Endothelial cell of umbilical vein (primary cell): ENCODE data around the gene SMARCD1. TPM values are rescaled to one million over a fixed set of nuclear protein-coding genes. Genes with fewer than 3 reads are reported as not detected.

Experiments used
- BruUV-seq: library from RNA; stranded (reverse); fragments of 400-500 nt; replicated peaks from 2 replicates; lab custom pipeline; 2021; lab: Mats Ljungman, UMichigan
- CTCF ChIA-PET: fragments of 300-600, 350-600 bp; sonication (Branson Sonifier 250); formaldehyde crosslinking; loops from one replicate; lab custom pipeline; 2021; ENCODE audit warnings: antibody characterized with exemption, inconsistent platforms; lab: Charles Lee
- POLR2A ChIA-PET: fragments of 300-600, 350-600 bp; sonication (Branson Sonifier 250); formaldehyde crosslinking; loops from one replicate; lab custom pipeline; 2021; ENCODE audit warnings: antibody characterized with exemption, inconsistent platforms; lab: Charles Lee
- DNase-seq: peaks from one replicate; pipeline ENCODE4 v3.0.0-alpha.2; 2011; ENCODE audit warnings: low read depth, low spot score
- FAIRE-seq: peaks from 2 replicates; lab custom pipeline; 2011; peaks lifted over from hg19 to GRCh38; lab: Jason Lieb, UNC
- H2AFZ ChIP-seq: 2 replicates; pipeline ENCODE4 v1.6.0; 2012; ENCODE audit warnings: low read depth, low read length, control low read depth, inconsistent platforms
- H3K27ac ChIP-seq: 2 replicates; pipeline ENCODE4 v1.5.1; 2011; ENCODE audit warnings: low read depth, mild to moderate bottlenecking, control low read depth, low read length, moderate library complexity; ENCODE audit not compliant: insufficient read depth
- H3K27me3 ChIP-seq, 2 experiments: 2 replicates each; pipeline versions ENCODE4 v1.6.0 to v1.6.1; 2011; ENCODE audit warnings: low read length in 2 of 2, mixed read lengths in 1 of 2; ENCODE audit not compliant: control insufficient read depth in 2 of 2, insufficient read depth in 2 of 2
- H3K36me3 ChIP-seq, 2 experiments: 2 replicates in 1 of 2; 3 replicates in 1 of 2; pipeline ENCODE4 v1.5.1; 2011; ENCODE audit warnings: low read length in 2 of 2, mild to moderate bottlenecking in 1 of 2, moderate library complexity in 1 of 2; ENCODE audit not compliant: control insufficient read depth in 2 of 2, insufficient read depth in 2 of 2; ENCODE audit errors: extremely low read depth in 1 of 2
- H3K4me1 ChIP-seq: 3 replicates; pipeline ENCODE4 v1.5.1; 2011; ENCODE audit warnings: mild to moderate bottlenecking, low read length; ENCODE audit not compliant: control insufficient read depth, insufficient read depth; ENCODE audit errors: extremely low read depth
- H3K4me2 ChIP-seq: 2 replicates; pipeline ENCODE4 v1.6.1; 2011; ENCODE audit warnings: low read length, control low read depth, mixed read lengths; ENCODE audit not compliant: insufficient read depth
- H3K4me3 ChIP-seq, 3 experiments: fragments of 200-600 bp in 1 of 3; sonication (generic), shearing (Covaris generic) in 1 of 3; replicated peaks in 1 of 3; 2 replicates each; pipeline ENCODE4 v1.5.1; 2011 to 2016; ENCODE audit warnings: control low read depth in 3 of 3, low read length in 3 of 3, mild to moderate bottlenecking in 2 of 3, inconsistent platforms in 1 of 3, low read depth in 1 of 3, moderate library complexity in 1 of 3; ENCODE audit not compliant: insufficient read depth in 1 of 3
- H3K79me2 ChIP-seq: 2 replicates; pipeline ENCODE4 v1.6.0; 2012; ENCODE audit warnings: low read length, inconsistent platforms; ENCODE audit not compliant: control insufficient read depth, insufficient read depth
- H3K9ac ChIP-seq: replicated peaks from 2 replicates; pipeline ENCODE3; 2011; ENCODE audit warnings: low read length, control low read depth; ENCODE audit not compliant: insufficient read depth; ENCODE audit errors: extremely low read depth
- H3K9me1 ChIP-seq: replicated peaks from 3 replicates; pipeline ENCODE4 v1.6.0; 2011; ENCODE audit warnings: mild to moderate bottlenecking, low read length; ENCODE audit not compliant: control insufficient read depth, insufficient read depth; ENCODE audit errors: extremely low read depth
- H3K9me3 ChIP-seq: replicated peaks from 2 replicates; pipeline ENCODE4 v1.5.1; 2012; ENCODE audit warnings: low read length, inconsistent platforms; ENCODE audit not compliant: control insufficient read depth, insufficient read depth
- H4K20me1 ChIP-seq: replicated peaks from 2 replicates; pipeline ENCODE3; 2011; ENCODE audit warnings: mild to moderate bottlenecking, low read length; ENCODE audit not compliant: control insufficient read depth, insufficient read depth; ENCODE audit errors: extremely low read depth
- CTCF ChIP-seq, 2 donors: IDR thresholded peaks; 1 replicate in 1 of 2; 2 replicates in 1 of 2; pipeline ENCODE4 v1.5.1; 2011; ENCODE audit warnings: low read length in 2 of 2, mild to moderate bottlenecking in 2 of 2, moderate library complexity in 2 of 2, control low read depth in 1 of 2, inconsistent platforms in 1 of 2, low read depth in 1 of 2; ENCODE audit not compliant: insufficient read depth in 1 of 2; ENCODE audit errors: extremely low read depth in 1 of 2
- EZH2 ChIP-seq: IDR thresholded peaks from 2 replicates; pipeline ENCODE4 v1.6.1; 2012; ENCODE audit warnings: borderline replicate concordance, low read depth, mild to moderate bottlenecking, moderate library complexity, low read length, inconsistent platforms; ENCODE audit not compliant: severe bottlenecking
- FOS ChIP-seq: IDR thresholded peaks from 2 replicates; pipeline ENCODE4 v1.6.1; 2011; ENCODE audit warnings: mild to moderate bottlenecking, low read length, moderate library complexity, borderline replicate concordance; ENCODE audit not compliant: insufficient read depth
- GATA2 ChIP-seq: IDR thresholded peaks from 2 replicates; pipeline ENCODE4 v1.7.0; 2011; ENCODE audit warnings: low read depth, mild to moderate bottlenecking, moderate library complexity, mixed read lengths, low read length; ENCODE audit not compliant: insufficient read length, insufficient read depth
- JUN ChIP-seq: IDR thresholded peaks from 2 replicates; pipeline ENCODE4 v1.6.1; 2011; ENCODE audit warnings: borderline replicate concordance, low read depth; ENCODE audit not compliant: insufficient read length, insufficient read depth
- MAX ChIP-seq: IDR thresholded peaks from 2 replicates; pipeline ENCODE4 v1.6.1; 2011; ENCODE audit not compliant: insufficient read depth, insufficient read length
- MYC ChIP-seq: IDR thresholded peaks from one replicate; pipeline ENCODE4 v1.6.1; 2011; ENCODE audit warnings: mild to moderate bottlenecking, low read depth, low read length
- POLR2A ChIP-seq: IDR thresholded peaks from 2 replicates; pipeline ENCODE4 v1.6.1; 2012; ENCODE audit warnings: low read depth, mild to moderate bottlenecking, control low read depth, low read length
- POLR2AphosphoS5 ChIP-seq: IDR thresholded peaks from 2 replicates; pipeline ENCODE4 v1.6.1; 2012; ENCODE audit warnings: low read depth, mild to moderate bottlenecking, control low read depth, low read length, moderate library complexity; ENCODE audit not compliant: insufficient read depth
- dilution Hi-C: fragments of 300-500 bp; cut with MboI; formaldehyde crosslinking; loops from one replicate; pipeline ENCODE4 v1.15.0; 2019; ENCODE audit warnings: low sequenced_read_pairs; ENCODE audit not compliant: extremely low pct_ligation_motif_present
- intact Hi-C: fragments of 100-400 bp; cut with micrococcal nuclease; formaldehyde crosslinking; loops from one replicate; pipeline ENCODE4 v1.10.0; 2022
- polyA plus RNA-seq, 4 experiments: library from polyadenylated mRNA; depleted of rRNA in 3 of 4; stranded (reverse) in 3 of 4; unstranded in 1 of 4; fragments of >200 nt; gene quantifications; 2 replicates each; pipeline versions ENCODE4 v1.2.1 to v1.2.3, GENCODE V29; 2011 to 2012; ENCODE audit warnings: missing spikeins in 1 of 4
- total RNA-seq: library from RNA; stranded (reverse); gene quantifications from 2 replicates; pipeline ENCODE4 v1.2.3, GENCODE V29; 2021

SMARCD1 gene
- total and polyA plus RNA-seq, 2 donors (not counting 3 experiments of a cell fraction or from before 2014, with no cell fraction given) = 86.6 to 94.2 TPM

GRCh38 chr12:50120521-50120920 lies 35.4 kb downstream of the SMARCD1 start:
- no peak for DNase-seq
- dilution Hi-C loops = no loop called here

GRCh38 chr12:50120953-50121352 lies 35.8 kb downstream of the SMARCD1 start:
- dilution Hi-C loops (no loop called here), intact Hi-C loops (no loop called here)
- no TSS peak for BruUV-seq
- Histone ChIP-seq H3K27ac (no peak overlapping the region), H3K9ac (no peak overlapping the region), H3K9me1 (no peaks in the 10 kb centered on the region), H3K27me3 (no peaks in the 10 kb centered on the region), H2AFZ (no peak overlapping the region), H3K4me3 (no peak overlapping the region), H3K79me2 (peaks cover 2% of the 10 kb centered on the region), H4K20me1 (no peaks in the 10 kb centered on the region), H3K4me2 (no peak overlapping the region), H3K9me3 (no peaks in the 10 kb centered on the region), H3K36me3 (peaks cover 0 to 7% of the 10 kb centered on the region in 2 experiments), H3K4me1 (peaks cover 5% of the 10 kb centered on the region)
- POLR2A ChIA-PET = interaction anchor here (1.8 kb wide), 1 partner anchor 9 kb away, joined by 7 read pairs; the partner anchor contains the start of gene COX14
- no peak for FAIRE-seq
- CTCF ChIA-PET = interaction anchor here (1.1 to 1.9 kb wide), 4 partner anchors 10 to 82 kb away, joined by 3 to 14 read pairs (median 3); partner anchors contain the start of gene COX14
- no peak for TF ChIP-seq CTCF (IDR thresholded peaks at IDR 0.05; ENCODE audit: extremely low read depth in 1 of 2, insufficient read depth in 1 of 2, low read depth in 1 of 2, low read length in 2 of 2)
- TF ChIP-seq MAX = no peak
- TF ChIP-seq JUN = no peak
- TF ChIP-seq POLR2A = no peak
- TF ChIP-seq POLR2AphosphoS5 = no peak
- TF ChIP-seq GATA2 = no peak
- TF ChIP-seq MYC = no peak
- no peak for TF ChIP-seq FOS
- TF ChIP-seq EZH2 = no peak
- no peak for DNase-seq

More at GRCh38 chr12:50120521-50120920, 35.4 kb downstream of the SMARCD1 start:
- Histone ChIP-seq H3K79me2 (peaks cover 2% of the 10 kb centered on the region), H3K27ac (no peak overlapping the region), H3K9me1 (no peaks in the 10 kb centered on the region), H3K36me3 (peaks cover 0 to 8% of the 10 kb centered on the region in 2 experiments), H3K27me3 (no peaks in the 10 kb centered on the region), H4K20me1 (no peaks in the 10 kb centered on the region), H3K9me3 (no peaks in the 10 kb centered on the region), H3K4me2 (no peak overlapping the region), H3K4me1 (peaks cover 3% of the 10 kb centered on the region), H2AFZ (no peak overlapping the region), H3K4me3 (no peak overlapping the region), H3K9ac (no peak overlapping the region)
- TF ChIP-seq GATA2 = no peak
- intact Hi-C loops = no loop called here
- CTCF ChIA-PET = interaction anchor here (1.1 to 1.9 kb wide), 4 partner anchors 9 to 81 kb away, joined by 3 to 14 read pairs (median 3); partner anchors contain the start of gene COX14
- POLR2A ChIA-PET = interaction anchor here (1.8 kb wide), 1 partner anchor 8 kb away, joined by 7 read pairs; the partner anchor contains the start of gene COX14
- FAIRE-seq = no peak
- BruUV-seq = no TSS peak
